Erythroblast (primary cell): ENCODE results near the gene AKT2.

Experiments used
- GATA1 ChIP-seq: IDR thresholded peaks from 2 replicates; pipeline ENCODE4 v1.6.1; 2011; ENCODE audit warnings: low read depth, mild to moderate bottlenecking, control low read depth, low read length, moderate library complexity
- POLR2A ChIP-seq: IDR thresholded peaks from 2 replicates; pipeline ENCODE4 v1.6.1; 2011; ENCODE audit warnings: mild to moderate bottlenecking, low read length

DNA sequence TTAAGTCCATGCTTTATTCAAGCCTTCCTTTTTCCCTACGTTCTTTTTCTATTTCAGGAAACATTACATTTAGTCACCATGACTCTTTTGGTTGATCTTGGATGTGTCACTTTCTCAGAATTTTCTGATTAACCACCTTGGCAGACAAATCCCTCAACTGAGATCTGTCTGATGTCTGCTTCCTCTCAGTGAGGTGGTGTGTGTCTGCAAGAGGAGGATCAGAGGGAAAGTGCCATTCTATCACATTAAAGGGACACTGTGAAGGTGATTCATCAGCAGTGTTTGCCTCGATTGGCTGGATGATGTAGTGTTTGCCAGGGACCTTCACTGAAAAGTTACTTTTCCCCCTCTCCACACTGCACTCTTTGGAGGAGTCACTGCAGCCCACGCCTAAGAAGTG is 55.7 kb downstream of the AKT2 start:
- TF ChIP-seq POLR2A (no peak), GATA1 (no peak)
